Osteoblast (primary cell): Measurements from ENCODE around the gene SRRM2. TPM values are rescaled to one million over a fixed set of nuclear protein-coding genes. Genes with fewer than 3 reads are reported as not detected.

ENCODE experiments used
- DNase-seq: peaks from one replicate; pipeline ENCODE4 v3.0.0; 2011; ENCODE audit warnings: low spot score, mixed read lengths; ENCODE audit not compliant: insufficient read length; ENCODE audit errors: missing footprints
- H2AFZ ChIP-seq: 2 replicates; pipeline ENCODE4 v1.6.0; 2011; ENCODE audit warnings: mild to moderate bottlenecking, low read length
- H3K27ac ChIP-seq: 2 replicates; pipeline ENCODE4 v1.5.1; 2011; ENCODE audit warnings: mild to moderate bottlenecking, low read depth, low read length, moderate library complexity
- H3K27me3 ChIP-seq: 2 replicates; pipeline ENCODE4 v1.6.0; 2012; ENCODE audit warnings: mild to moderate bottlenecking, control low read depth, inconsistent platforms, low read length, moderate library complexity; ENCODE audit not compliant: insufficient read depth
- H3K36me3 ChIP-seq: 2 replicates; pipeline ENCODE4 v1.5.1; 2011; ENCODE audit warnings: mild to moderate bottlenecking, low read length, control low read depth, moderate library complexity; ENCODE audit not compliant: insufficient read depth
- H3K4me1 ChIP-seq: 2 replicates; pipeline ENCODE4 v1.5.1; 2011; ENCODE audit warnings: mild to moderate bottlenecking, low read length, control low read depth, moderate library complexity; ENCODE audit not compliant: insufficient read depth
- H3K4me2 ChIP-seq: 2 replicates; pipeline ENCODE4 v1.6.0; 2011; ENCODE audit warnings: mild to moderate bottlenecking, low read length; ENCODE audit not compliant: insufficient read depth
- H3K4me3 ChIP-seq: fragments of 200-600 bp; sonication (generic); 3 replicates; pipeline ENCODE4 v1.5.1; 2012; ENCODE audit warnings: mild to moderate bottlenecking, low read length, inconsistent platforms; ENCODE audit not compliant: insufficient read depth
- H3K79me2 ChIP-seq: 2 replicates; pipeline ENCODE4 v1.6.0; 2012; ENCODE audit warnings: mild to moderate bottlenecking, low read length, control low read depth, inconsistent platforms; ENCODE audit not compliant: insufficient read depth
- H3K9me3 ChIP-seq: 2 replicates; pipeline ENCODE4 v1.5.1; 2011; ENCODE audit warnings: low read depth, low read length, control low read depth
- H4K20me1 ChIP-seq: 2 replicates; pipeline ENCODE4 v1.6.0; 2012; ENCODE audit warnings: mild to moderate bottlenecking, low read length, control low read depth; ENCODE audit not compliant: insufficient read depth
- total RNA-seq: library from RNA; depleted of rRNA; stranded (reverse); fragments of >200 nt; gene quantifications from 2 replicates; pipeline ENCODE4 v1.2.3, GENCODE V29; 2012
- TF ChIP-seq, protein P1 (sequence below): IDR thresholded peaks from 2 replicates; pipeline ENCODE4 v1.5.1; 2011; ENCODE audit warnings: mild to moderate bottlenecking, low read depth, low read length, moderate library complexity; ENCODE audit errors: extremely low read depth

The SRRM2 gene
- total RNA-seq, 1 donor, result 56.8 TPM

DNA sequence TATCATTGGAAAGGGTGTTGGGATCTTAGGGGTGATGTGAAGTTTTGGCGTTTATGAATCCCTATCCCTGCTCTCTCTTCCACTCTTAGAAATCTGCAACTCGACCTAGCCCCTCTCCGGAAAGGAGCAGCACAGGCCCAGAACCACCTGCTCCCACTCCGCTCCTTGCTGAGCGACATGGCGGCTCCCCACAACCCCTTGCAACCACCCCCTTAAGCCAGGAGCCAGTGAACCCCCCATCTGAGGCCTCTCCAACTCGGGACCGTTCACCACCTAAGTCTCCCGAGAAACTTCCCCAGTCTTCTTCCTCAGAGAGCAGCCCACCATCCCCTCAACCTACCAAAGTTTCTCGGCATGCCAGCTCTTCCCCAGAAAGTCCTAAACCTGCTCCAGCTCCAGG, 9.0 kb downstream of the SRRM2 start:
- Histone ChIP-seq H3K27ac (no peak overlapping the region), H3K36me3 (peaks cover 96% of the 10 kb centered on the region), H3K9me3 (no peaks in the 10 kb centered on the region), H2AFZ (no peak overlapping the region), H3K79me2 (peaks cover 100% of the 10 kb centered on the region), H3K4me3 (no peak overlapping the region), H3K4me1 (no peaks in the 10 kb centered on the region), H3K27me3 (no peaks in the 10 kb centered on the region), H3K4me2 (no peak overlapping the region), H4K20me1 (peaks cover 92% of the 10 kb centered on the region)
- no peak for DNase-seq
- TF ChIP-seq, protein P1, sequence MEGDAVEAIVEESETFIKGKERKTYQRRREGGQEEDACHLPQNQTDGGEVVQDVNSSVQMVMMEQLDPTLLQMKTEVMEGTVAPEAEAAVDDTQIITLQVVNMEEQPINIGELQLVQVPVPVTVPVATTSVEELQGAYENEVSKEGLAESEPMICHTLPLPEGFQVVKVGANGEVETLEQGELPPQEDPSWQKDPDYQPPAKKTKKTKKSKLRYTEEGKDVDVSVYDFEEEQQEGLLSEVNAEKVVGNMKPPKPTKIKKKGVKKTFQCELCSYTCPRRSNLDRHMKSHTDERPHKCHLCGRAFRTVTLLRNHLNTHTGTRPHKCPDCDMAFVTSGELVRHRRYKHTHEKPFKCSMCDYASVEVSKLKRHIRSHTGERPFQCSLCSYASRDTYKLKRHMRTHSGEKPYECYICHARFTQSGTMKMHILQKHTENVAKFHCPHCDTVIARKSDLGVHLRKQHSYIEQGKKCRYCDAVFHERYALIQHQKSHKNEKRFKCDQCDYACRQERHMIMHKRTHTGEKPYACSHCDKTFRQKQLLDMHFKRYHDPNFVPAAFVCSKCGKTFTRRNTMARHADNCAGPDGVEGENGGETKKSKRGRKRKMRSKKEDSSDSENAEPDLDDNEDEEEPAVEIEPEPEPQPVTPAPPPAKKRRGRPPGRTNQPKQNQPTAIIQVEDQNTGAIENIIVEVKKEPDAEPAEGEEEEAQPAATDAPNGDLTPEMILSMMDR, result no peak

DNA sequence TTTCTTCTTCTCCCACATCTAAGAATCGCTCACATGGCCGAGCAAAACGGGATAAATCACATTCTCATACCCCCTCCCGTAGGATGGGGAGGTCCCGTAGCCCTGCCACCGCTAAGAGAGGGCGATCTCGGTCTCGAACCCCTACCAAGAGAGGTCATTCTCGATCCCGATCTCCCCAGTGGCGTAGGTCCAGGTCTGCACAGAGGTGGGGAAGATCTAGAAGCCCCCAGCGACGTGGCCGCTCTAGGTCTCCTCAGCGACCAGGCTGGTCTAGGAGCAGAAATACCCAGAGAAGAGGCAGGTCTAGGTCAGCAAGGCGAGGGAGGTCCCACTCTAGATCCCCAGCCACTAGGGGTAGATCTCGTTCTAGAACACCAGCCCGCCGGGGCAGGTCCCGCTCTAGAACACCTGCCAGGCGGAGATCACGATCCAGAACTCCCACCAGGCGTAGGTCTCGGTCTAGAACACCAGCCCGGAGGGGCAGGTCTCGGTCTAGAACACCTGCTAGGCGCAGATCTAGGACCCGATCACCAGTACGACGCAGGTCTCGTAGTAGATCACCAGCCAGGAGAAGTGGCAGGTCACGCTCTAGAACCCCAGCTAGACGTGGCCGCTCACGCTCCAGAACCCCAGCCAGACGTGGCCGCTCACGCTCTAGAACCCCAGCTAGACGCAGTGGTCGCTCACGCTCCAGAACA, 9.6 kb downstream of the SRRM2 start:
- no peaks in the 10 kb centered on the region for H3K4me1 ChIP-seq
- TF ChIP-seq, protein P1, result no peak
- H3K9me3 ChIP-seq, result no peaks in the 10 kb centered on the region
- peaks cover 92% of the 10 kb centered on the region for H4K20me1 ChIP-seq
- H3K36me3 ChIP-seq, result peaks cover 100% of the 10 kb centered on the region
- no peak overlapping the region for H2AFZ ChIP-seq
- peaks cover 100% of the 10 kb centered on the region for H3K79me2 ChIP-seq
- no peaks in the 10 kb centered on the region for H3K27me3 ChIP-seq
- DNase-seq, result no peak
- H3K4me3 ChIP-seq, result no peak overlapping the region
- H3K27ac ChIP-seq, result no peak overlapping the region
- H3K4me2 ChIP-seq, result no peak overlapping the region

DNA sequence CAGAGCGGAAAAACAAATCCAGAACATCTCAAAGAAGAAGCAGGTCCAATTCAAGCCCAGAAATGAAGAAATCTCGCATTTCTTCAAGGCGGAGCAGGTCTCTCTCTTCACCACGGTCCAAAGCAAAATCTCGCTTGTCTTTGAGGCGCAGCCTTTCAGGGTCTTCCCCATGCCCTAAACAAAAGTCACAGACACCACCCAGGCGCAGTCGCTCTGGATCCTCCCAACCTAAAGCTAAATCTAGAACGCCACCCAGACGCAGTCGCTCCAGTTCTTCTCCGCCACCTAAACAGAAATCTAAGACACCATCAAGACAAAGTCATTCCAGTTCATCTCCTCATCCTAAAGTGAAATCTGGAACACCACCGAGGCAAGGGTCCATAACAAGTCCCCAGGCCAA, 10.3 kb downstream of the SRRM2 start:
- TF ChIP-seq, protein P1, result no peak
- Histone ChIP-seq H3K36me3 (peaks cover 100% of the 10 kb centered on the region), H3K79me2 (peaks cover 100% of the 10 kb centered on the region), H3K4me2 (no peak overlapping the region), H3K4me1 (no peaks in the 10 kb centered on the region), H2AFZ (no peak overlapping the region), H4K20me1 (peaks cover 92% of the 10 kb centered on the region), H3K9me3 (no peaks in the 10 kb centered on the region), H3K4me3 (no peak overlapping the region), H3K27ac (no peak overlapping the region), H3K27me3 (no peaks in the 10 kb centered on the region)
- no peak for DNase-seq

DNA sequence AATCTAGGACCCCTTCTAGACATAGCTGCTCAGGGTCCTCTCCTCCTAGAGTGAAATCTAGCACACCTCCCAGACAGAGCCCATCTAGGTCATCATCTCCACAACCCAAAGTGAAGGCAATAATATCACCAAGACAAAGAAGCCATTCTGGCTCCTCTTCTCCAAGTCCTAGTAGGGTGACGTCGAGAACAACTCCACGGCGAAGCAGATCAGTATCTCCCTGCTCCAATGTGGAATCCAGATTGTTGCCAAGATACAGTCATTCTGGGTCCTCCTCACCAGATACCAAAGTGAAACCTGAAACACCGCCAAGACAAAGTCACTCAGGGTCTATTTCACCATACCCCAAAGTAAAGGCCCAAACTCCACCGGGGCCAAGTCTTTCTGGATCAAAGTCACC, 10.7 kb downstream of the SRRM2 start:
- H3K4me2 ChIP-seq, result no peak overlapping the region

More for the DNA sequence above, 10.7 kb downstream of the SRRM2 start:
- DNase-seq, result no peak
- Histone ChIP-seq H3K4me1 (peaks cover under 1% of the 10 kb centered on the region), H3K36me3 (peaks cover 100% of the 10 kb centered on the region), H3K4me3 (no peak overlapping the region), H3K27me3 (no peaks in the 10 kb centered on the region), H3K9me3 (no peaks in the 10 kb centered on the region), H3K27ac (no peak overlapping the region), H4K20me1 (peaks cover 93% of the 10 kb centered on the region), H3K79me2 (peaks cover 100% of the 10 kb centered on the region), H2AFZ (no peak overlapping the region)
- TF ChIP-seq, protein P1, result no peak
